Upper lobe of right lung (tissue), 1 donor: ENCODE results near the gene PWWP2B. TPM values are rescaled to one million over a fixed set of nuclear protein-coding genes. Genes with fewer than 3 reads are reported as not detected.

Experiments
- ATAC-seq: fragments of 200-7000 bp; cut with Tn5 transposase; one replicate; pipeline ENCODE4 v1.9.1; 2020; ENCODE audit warnings: mild to moderate bottlenecking, moderate library complexity
- DNase-seq: peaks from one replicate; pipeline ENCODE4 v3.0.0-alpha.2; 2020
- H3K27ac ChIP-seq: fragments of 200-600 bp; one replicate; pipeline ENCODE4 v1.8.0; 2022
- H3K27me3 ChIP-seq: fragments of 200-600 bp; one replicate; pipeline ENCODE4 v1.8.0; 2022; ENCODE audit warnings: mild to moderate bottlenecking
- H3K36me3 ChIP-seq: fragments of 200-600 bp; one replicate; pipeline ENCODE4 v1.8.0; 2022
- H3K4me1 ChIP-seq: fragments of 200-600 bp; one replicate; pipeline ENCODE4 v1.8.0; 2022
- H3K4me3 ChIP-seq: fragments of 200-600 bp; one replicate; pipeline ENCODE4 v1.8.0; 2022; ENCODE audit warnings: mild to moderate bottlenecking
- H3K9me3 ChIP-seq: fragments of 200-600 bp; one replicate; pipeline ENCODE4 v1.8.0; 2022
- CTCF ChIP-seq: fragments of 200-600 bp; IDR thresholded peaks from one replicate; pipeline ENCODE4 v1.8.0; 2022; ENCODE audit warnings: antibody characterized with exemption
- intact Hi-C: fragments of 100-400 bp; cut with DNase I; formaldehyde crosslinking; loops from one replicate; pipeline ENCODE4 v1.11.0; 2022
- total RNA-seq: library from RNA; stranded (reverse); fragmentation: NEBNext Ultra II Directional; extraction: Animal tissue kit (Norgen Biotek cat#: 25700); gene quantifications from one replicate; pipeline ENCODE4 v1.2.1, GENCODE V29; 2021
- donor health status: DM: no; HTN: yes; CAD: no; lungs with severe emphysema.

Gene PWWP2B
- total RNA-seq, 1 donor from 2014 or later: 26.0 TPM

GRCh38 chr10:132458586-132459300, 61.7 kb downstream of the PWWP2B start:
- H3K27ac ChIP-seq: no peak overlapping the region
- DNase-seq: peak; percentile 83
- ATAC-seq: peak; percentile 84

GRCh38 chr10:132459301-132460003, 62.5 kb downstream of the PWWP2B start:
- H3K4me3 ChIP-seq: no peak overlapping the region
- no peak for TF ChIP-seq CTCF
- ATAC-seq (no peak), DNase-seq (no peak)
- no peaks in the 10 kb centered on the region for H3K36me3 ChIP-seq
- H3K9me3 ChIP-seq: no peaks in the 10 kb centered on the region
- H3K27ac ChIP-seq: no peak overlapping the region
- intact Hi-C loops: loop anchor here (5.0 to 10.0 kb wide), 2 partner anchors 178 to 235 kb away; no protein-coding TSS in a partner anchor
- peaks cover 10% of the 10 kb centered on the region for H3K4me1 ChIP-seq
- no peaks in the 10 kb centered on the region for H3K27me3 ChIP-seq

More at GRCh38 chr10:132458586-132459300, 61.7 kb downstream of the PWWP2B start:
- no peak overlapping the region for H3K4me3 ChIP-seq
- intact Hi-C loops: loop anchor here (10.0 kb wide), 1 partner anchor 234 kb away; no protein-coding TSS in a partner anchor
- H3K9me3 ChIP-seq: no peaks in the 10 kb centered on the region
- H3K36me3 ChIP-seq: no peaks in the 10 kb centered on the region
- no peaks in the 10 kb centered on the region for H3K27me3 ChIP-seq
- peak; percentile 96 for TF ChIP-seq CTCF
- H3K4me1 ChIP-seq: peaks cover 7% of the 10 kb centered on the region

- DNase-seq: no peak
- H3K9me3 ChIP-seq: no peaks in the 10 kb centered on the region
- H3K36me3 ChIP-seq: no peaks in the 10 kb centered on the region
- intact Hi-C loops: loop anchor here (5.0 kb wide), 1 partner anchor 177 kb away; no protein-coding TSS in a partner anchor
- H3K27ac ChIP-seq: no peak overlapping the region
- no peaks in the 10 kb centered on the region for H3K27me3 ChIP-seq
- no peak for ATAC-seq
- no peak overlapping the region for H3K4me3 ChIP-seq
- H3K4me1 ChIP-seq: peaks cover 14% of the 10 kb centered on the region
- TF ChIP-seq CTCF: no peak
Measured at GRCh38 chr10:132460071-132460470, 63.1 kb downstream of the PWWP2B start.

GRCh38 chr10:132460691-132461090, 63.7 kb downstream of the PWWP2B start:
- TF ChIP-seq CTCF: no peak
- H3K4me1 ChIP-seq: peaks cover 19% of the 10 kb centered on the region
- no peak overlapping the region for H3K27ac ChIP-seq
- DNase-seq (no peak), ATAC-seq (no peak)
- H3K27me3 ChIP-seq: no peaks in the 10 kb centered on the region
- no peak overlapping the region for H3K4me3 ChIP-seq
- no peaks in the 10 kb centered on the region for H3K36me3 ChIP-seq
- H3K9me3 ChIP-seq: no peaks in the 10 kb centered on the region
- intact Hi-C loops: loop anchor here (5.0 kb wide), 1 partner anchor 177 kb away; no protein-coding TSS in a partner anchor

- intact Hi-C loops: loop anchor here (5.0 kb wide), 1 partner anchor 176 kb away; no protein-coding TSS in a partner anchor
- TF ChIP-seq CTCF: no peak
- Histone ChIP-seq H3K36me3 (no peaks in the 10 kb centered on the region), H3K9me3 (no peaks in the 10 kb centered on the region), H3K27ac (no peak overlapping the region), H3K27me3 (no peaks in the 10 kb centered on the region), H3K4me1 (peaks cover 19% of the 10 kb centered on the region), H3K4me3 (no peak overlapping the region)
- ATAC-seq (no peak), DNase-seq (no peak)
Measured at GRCh38 chr10:132461103-132461682, 64.2 kb downstream of the PWWP2B start.
